HEK293 (cell line): ENCODE measurements around the gene TLCD3B.

Source experiments
- CTCF ChIA-PET: fragments of 350-600 bp; formaldehyde crosslinking; extraction: SDS; loops from one replicate; lab custom pipeline; 2021; ENCODE audit warnings: antibody characterized with exemption; lab: Yijun Ruan, JAX
- POLR2A ChIA-PET: fragments of 300-600 bp; formaldehyde crosslinking; extraction: SDS; loops from one replicate; lab custom pipeline; 2020; ENCODE audit warnings: antibody characterized with exemption, inconsistent platforms; lab: Yijun Ruan, JAX
- H3K27ac ChIP-seq: fragments of 200-500 bp; sonication (Bioruptor generic); 2 replicates; pipeline ENCODE4 v1.5.1; 2014; ENCODE audit warnings: low read depth, low read length, control low read depth, inconsistent platforms; ENCODE audit errors: extremely low read depth
- H3K36me3 ChIP-seq, 2 experiments: fragments of 200-500 bp in 1 of 2; sonication (Bioruptor generic) in 1 of 2; 1 replicate in 1 of 2; 2 replicates in 1 of 2; pipeline ENCODE4 v1.5.1; 2014 to 2017; ENCODE audit warnings: inconsistent platforms in 2 of 2, low read length in 2 of 2; ENCODE audit not compliant: control insufficient read depth in 2 of 2, insufficient read depth in 1 of 2
- H3K4me1 ChIP-seq: fragments of 200-500 bp; sonication (Bioruptor generic); 2 replicates; pipeline ENCODE4 v1.5.1; 2014; ENCODE audit warnings: mild to moderate bottlenecking, low read length, inconsistent platforms; ENCODE audit not compliant: control insufficient read depth, insufficient read depth
- H3K4me3 ChIP-seq: 2 replicates; pipeline ENCODE4 v1.5.1; 2011; ENCODE audit warnings: low read depth, mild to moderate bottlenecking, control low read depth, low read length, moderate library complexity
- H3K9me3 ChIP-seq: fragments of 200-500 bp; sonication (Bioruptor generic); 2 replicates; pipeline ENCODE4 v1.5.1; 2014; ENCODE audit warnings: low read depth, low read length, inconsistent platforms; ENCODE audit not compliant: control insufficient read depth, insufficient read depth
- HOXC10 ChIP-seq: sonication (generic); formaldehyde crosslinking; IDR thresholded peaks from 2 replicates; pipeline ENCODE4 v1.8.1; 2023; ENCODE audit warnings: mild to moderate bottlenecking, missing genetic modification reagents
- PRDM4 ChIP-seq: fragments of 450-650 bp; formaldehyde crosslinking; IDR thresholded peaks from 2 replicates; pipeline ENCODE4 v1.5.1; 2017; ENCODE audit warnings: missing biosample characterization, missing genetic modification characterization
- SALL2 ChIP-seq: fragments of 450-650 bp; formaldehyde crosslinking; IDR thresholded peaks from 2 replicates; pipeline ENCODE4 v1.5.0; 2017; ENCODE audit warnings: missing biosample characterization, mild to moderate bottlenecking, missing genetic modification characterization, borderline replicate concordance
- ZNF341 ChIP-seq: fragments of 450-650 bp; formaldehyde crosslinking; IDR thresholded peaks from 2 replicates; pipeline ENCODE4; 2016; ENCODE audit warnings: low read depth, missing biosample characterization, missing genetic modification characterization
- ZNF488 ChIP-seq: fragments of 450-650 bp; formaldehyde crosslinking; IDR thresholded peaks from 2 replicates; pipeline ENCODE4 v1.5.1; 2016; ENCODE audit warnings: missing biosample characterization, missing genetic modification characterization
- ZNF501 ChIP-seq: fragments of 450-650 bp; formaldehyde crosslinking; IDR thresholded peaks from 2 replicates; pipeline ENCODE4 v1.5.1; 2016; ENCODE audit warnings: missing biosample characterization, missing genetic modification characterization
- ZNF521 ChIP-seq: fragments of 450-650 bp; formaldehyde crosslinking; IDR thresholded peaks from 2 replicates; pipeline ENCODE4 v1.5.1; 2017; ENCODE audit warnings: missing biosample characterization, mild to moderate bottlenecking, missing genetic modification characterization
- ZNF558 ChIP-seq: fragments of 450-650 bp; formaldehyde crosslinking; IDR thresholded peaks from 2 replicates; pipeline ENCODE4 v1.5.1; 2016; ENCODE audit warnings: missing biosample characterization, missing genetic modification characterization
- ZNF664 ChIP-seq: fragments of 450-650 bp; formaldehyde crosslinking; IDR thresholded peaks from 2 replicates; pipeline ENCODE4 v1.5.1; 2016; ENCODE audit warnings: missing biosample characterization, missing genetic modification characterization
- ZNF677 ChIP-seq: fragments of 450-650 bp; IDR thresholded peaks from 2 replicates; pipeline ENCODE4 v1.5.0; 2018; ENCODE audit warnings: missing biosample characterization, mild to moderate bottlenecking, missing genetic modification characterization, moderate library complexity
- ZNF830 ChIP-seq: fragments of 450-650 bp; IDR thresholded peaks from 2 replicates; pipeline ENCODE4 v1.5.0; 2018; ENCODE audit warnings: missing biosample characterization, missing genetic modification characterization, low read depth, mild to moderate bottlenecking, moderate library complexity
- TF ChIP-seq, protein P1 (sequence below): fragments of 450-650 bp; formaldehyde crosslinking; conservative IDR thresholded peaks from 2 replicates; pipeline ENCODE4 v1.5.1; 2016; ENCODE audit warnings: low read depth, missing biosample characterization, missing genetic modification characterization
- TF ChIP-seq, protein P2 (sequence below): fragments of 450-650 bp; formaldehyde crosslinking; IDR thresholded peaks from 2 replicates; pipeline ENCODE4 v1.5.0; 2017; ENCODE audit warnings: missing biosample characterization, missing genetic modification characterization, borderline replicate concordance
- TF ChIP-seq, protein P3 (sequence below): fragments of 450-650 bp; formaldehyde crosslinking; IDR thresholded peaks from 2 replicates; pipeline ENCODE4 v1.5.1; 2017; ENCODE audit warnings: missing biosample characterization, missing genetic modification characterization
- TF ChIP-seq, protein P4 (sequence below): fragments of 450-650 bp; formaldehyde crosslinking; IDR thresholded peaks from 2 replicates; pipeline ENCODE4 v1.5.1; 2016; ENCODE audit warnings: missing biosample characterization, missing genetic modification characterization, borderline replicate concordance

TLCD3B gene

DNA sequence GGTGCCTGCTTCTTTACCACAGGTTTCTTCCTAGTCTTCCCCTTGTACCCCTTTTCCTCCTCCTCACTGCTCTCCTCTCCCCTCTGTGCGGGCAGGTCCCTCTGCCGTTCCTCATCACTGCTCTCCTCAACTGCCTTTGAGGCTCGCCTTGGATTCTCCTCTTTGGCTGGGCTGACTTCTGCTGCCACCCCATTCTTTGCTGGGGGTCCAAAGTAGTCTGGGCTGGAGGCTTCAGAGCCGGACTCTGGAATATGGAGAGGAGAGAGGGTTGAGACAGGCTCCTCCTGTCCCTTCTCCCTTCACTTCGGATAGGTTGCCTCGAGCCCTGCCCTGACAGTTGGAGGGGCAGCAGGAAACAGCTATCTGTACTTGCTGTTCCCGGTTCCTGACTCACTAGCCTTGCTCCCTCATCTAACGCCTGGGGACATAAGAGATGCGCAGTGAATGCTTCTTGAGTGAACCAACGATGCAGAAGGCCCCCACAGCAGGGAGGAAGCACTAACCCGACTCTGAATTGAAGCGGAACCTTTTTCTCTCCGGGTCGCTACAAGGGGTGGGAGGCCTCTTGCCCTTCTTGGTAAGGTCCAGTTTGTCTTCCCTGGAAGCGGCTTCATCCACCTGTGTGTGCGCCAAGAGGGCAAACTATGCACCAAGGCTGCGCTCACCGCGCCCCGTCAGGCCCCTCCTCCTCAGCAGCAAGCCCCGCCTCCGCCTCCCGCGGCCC is 36.3 kb downstream of the TLCD3B start:
- Histone ChIP-seq H3K4me3 (peak overlapping the region; percentile 93), H3K4me1 (no peaks in the 10 kb centered on the region; the same call in 1 of the 2 replicates), H3K9me3 (no peaks in the 10 kb centered on the region), H3K27ac (peak overlapping the region; percentile 91), H3K36me3 (peaks cover 10 to 78% of the 10 kb centered on the region in 2 experiments)
- CTCF ChIA-PET: interaction anchor here (0.7 to 2.1 kb wide), 4 partner anchors 15 to 958 kb away, joined by 3 to 9 read pairs (median 6); no protein-coding TSS in a partner anchor
- POLR2A ChIA-PET: interaction anchor here (0.6 to 4.0 kb wide), 25 partner anchors 8 to 189 kb away, joined by 3 to 42 read pairs (median 4); partner anchors contain the start of genes ALDOA, ASPHD1, KCTD13 and MAZ
- no peak for TF ChIP-seq ZNF488 (tag by site-specific recombination)
- TF ChIP-seq, protein P1, sequence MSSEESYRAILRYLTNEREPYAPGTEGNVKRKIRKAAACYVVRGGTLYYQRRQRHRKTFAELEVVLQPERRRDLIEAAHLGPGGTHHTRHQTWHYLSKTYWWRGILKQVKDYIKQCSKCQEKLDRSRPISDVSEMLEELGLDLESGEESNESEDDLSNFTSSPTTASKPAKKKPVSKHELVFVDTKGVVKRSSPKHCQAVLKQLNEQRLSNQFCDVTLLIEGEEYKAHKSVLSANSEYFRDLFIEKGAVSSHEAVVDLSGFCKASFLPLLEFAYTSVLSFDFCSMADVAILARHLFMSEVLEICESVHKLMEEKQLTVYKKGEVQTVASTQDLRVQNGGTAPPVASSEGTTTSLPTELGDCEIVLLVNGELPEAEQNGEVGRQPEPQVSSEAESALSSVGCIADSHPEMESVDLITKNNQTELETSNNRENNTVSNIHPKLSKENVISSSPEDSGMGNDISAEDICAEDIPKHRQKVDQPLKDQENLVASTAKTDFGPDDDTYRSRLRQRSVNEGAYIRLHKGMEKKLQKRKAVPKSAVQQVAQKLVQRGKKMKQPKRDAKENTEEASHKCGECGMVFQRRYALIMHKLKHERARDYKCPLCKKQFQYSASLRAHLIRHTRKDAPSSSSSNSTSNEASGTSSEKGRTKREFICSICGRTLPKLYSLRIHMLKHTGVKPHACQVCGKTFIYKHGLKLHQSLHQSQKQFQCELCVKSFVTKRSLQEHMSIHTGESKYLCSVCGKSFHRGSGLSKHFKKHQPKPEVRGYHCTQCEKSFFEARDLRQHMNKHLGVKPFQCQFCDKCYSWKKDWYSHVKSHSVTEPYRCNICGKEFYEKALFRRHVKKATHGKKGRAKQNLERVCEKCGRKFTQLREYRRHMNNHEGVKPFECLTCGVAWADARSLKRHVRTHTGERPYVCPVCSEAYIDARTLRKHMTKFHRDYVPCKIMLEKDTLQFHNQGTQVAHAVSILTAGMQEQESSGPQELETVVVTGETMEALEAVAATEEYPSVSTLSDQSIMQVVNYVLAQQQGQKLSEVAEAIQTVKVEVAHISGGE (tag by site-specific recombination): peak; percentile 15; the same call in 1 of the 2 replicates
- no peak for TF ChIP-seq ZNF830
- peak; percentile 78 for TF ChIP-seq ZNF664 (tag by site-specific recombination)
- TF ChIP-seq ZNF521 (tag by site-specific recombination): no peak
- peak; percentile 92 for TF ChIP-seq ZNF341 (tag by site-specific recombination)
- TF ChIP-seq, protein P2, sequence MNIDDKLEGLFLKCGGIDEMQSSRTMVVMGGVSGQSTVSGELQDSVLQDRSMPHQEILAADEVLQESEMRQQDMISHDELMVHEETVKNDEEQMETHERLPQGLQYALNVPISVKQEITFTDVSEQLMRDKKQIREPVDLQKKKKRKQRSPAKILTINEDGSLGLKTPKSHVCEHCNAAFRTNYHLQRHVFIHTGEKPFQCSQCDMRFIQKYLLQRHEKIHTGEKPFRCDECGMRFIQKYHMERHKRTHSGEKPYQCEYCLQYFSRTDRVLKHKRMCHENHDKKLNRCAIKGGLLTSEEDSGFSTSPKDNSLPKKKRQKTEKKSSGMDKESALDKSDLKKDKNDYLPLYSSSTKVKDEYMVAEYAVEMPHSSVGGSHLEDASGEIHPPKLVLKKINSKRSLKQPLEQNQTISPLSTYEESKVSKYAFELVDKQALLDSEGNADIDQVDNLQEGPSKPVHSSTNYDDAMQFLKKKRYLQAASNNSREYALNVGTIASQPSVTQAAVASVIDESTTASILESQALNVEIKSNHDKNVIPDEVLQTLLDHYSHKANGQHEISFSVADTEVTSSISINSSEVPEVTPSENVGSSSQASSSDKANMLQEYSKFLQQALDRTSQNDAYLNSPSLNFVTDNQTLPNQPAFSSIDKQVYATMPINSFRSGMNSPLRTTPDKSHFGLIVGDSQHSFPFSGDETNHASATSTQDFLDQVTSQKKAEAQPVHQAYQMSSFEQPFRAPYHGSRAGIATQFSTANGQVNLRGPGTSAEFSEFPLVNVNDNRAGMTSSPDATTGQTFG (tag by site-specific recombination): 0 out of 2 replicates have a peak, but pooled peaks have one; percentile 2
- TF ChIP-seq SALL2 (tag by site-specific recombination): no peak
- TF ChIP-seq, protein P3, sequence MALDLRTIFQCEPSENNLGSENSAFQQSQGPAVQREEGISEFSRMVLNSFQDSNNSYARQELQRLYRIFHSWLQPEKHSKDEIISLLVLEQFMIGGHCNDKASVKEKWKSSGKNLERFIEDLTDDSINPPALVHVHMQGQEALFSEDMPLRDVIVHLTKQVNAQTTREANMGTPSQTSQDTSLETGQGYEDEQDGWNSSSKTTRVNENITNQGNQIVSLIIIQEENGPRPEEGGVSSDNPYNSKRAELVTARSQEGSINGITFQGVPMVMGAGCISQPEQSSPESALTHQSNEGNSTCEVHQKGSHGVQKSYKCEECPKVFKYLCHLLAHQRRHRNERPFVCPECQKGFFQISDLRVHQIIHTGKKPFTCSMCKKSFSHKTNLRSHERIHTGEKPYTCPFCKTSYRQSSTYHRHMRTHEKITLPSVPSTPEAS (tag by site-specific recombination): no peak
- TF ChIP-seq ZNF558: no peak
- TF ChIP-seq, protein P4, sequence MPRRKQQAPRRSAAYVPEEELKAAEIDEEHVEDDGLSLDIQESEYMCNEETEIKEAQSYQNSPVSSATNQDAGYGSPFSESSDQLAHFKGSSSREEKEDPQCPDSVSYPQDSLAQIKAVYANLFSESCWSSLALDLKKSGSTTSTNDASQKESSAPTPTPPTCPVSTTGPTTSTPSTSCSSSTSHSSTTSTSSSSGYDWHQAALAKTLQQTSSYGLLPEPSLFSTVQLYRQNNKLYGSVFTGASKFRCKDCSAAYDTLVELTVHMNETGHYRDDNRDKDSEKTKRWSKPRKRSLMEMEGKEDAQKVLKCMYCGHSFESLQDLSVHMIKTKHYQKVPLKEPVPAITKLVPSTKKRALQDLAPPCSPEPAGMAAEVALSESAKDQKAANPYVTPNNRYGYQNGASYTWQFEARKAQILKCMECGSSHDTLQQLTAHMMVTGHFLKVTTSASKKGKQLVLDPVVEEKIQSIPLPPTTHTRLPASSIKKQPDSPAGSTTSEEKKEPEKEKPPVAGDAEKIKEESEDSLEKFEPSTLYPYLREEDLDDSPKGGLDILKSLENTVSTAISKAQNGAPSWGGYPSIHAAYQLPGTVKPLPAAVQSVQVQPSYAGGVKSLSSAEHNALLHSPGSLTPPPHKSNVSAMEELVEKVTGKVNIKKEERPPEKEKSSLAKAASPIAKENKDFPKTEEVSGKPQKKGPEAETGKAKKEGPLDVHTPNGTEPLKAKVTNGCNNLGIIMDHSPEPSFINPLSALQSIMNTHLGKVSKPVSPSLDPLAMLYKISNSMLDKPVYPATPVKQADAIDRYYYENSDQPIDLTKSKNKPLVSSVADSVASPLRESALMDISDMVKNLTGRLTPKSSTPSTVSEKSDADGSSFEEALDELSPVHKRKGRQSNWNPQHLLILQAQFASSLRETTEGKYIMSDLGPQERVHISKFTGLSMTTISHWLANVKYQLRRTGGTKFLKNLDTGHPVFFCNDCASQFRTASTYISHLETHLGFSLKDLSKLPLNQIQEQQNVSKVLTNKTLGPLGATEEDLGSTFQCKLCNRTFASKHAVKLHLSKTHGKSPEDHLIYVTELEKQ: no peak
- peak; percentile 98 for TF ChIP-seq ZNF677 (tag by site-specific recombination)
- peak; percentile 43; the same call in 1 of the 2 replicates for TF ChIP-seq PRDM4 (tag by site-specific recombination)
- no peak for TF ChIP-seq HOXC10
- TF ChIP-seq ZNF501 (tag by site-specific recombination): no peak
